Fibroblast of lung (primary cell): ENCODE results near the gene CLIC6. TPM values are rescaled to one million over a fixed set of nuclear protein-coding genes. Genes with fewer than 3 reads are reported as not detected.
A peak's percentile ranks its signal among the peaks of the same experiment; 100 is the strongest.

Source experiments
- DNase-seq, 2 donors: peaks; one replicate each; pipeline versions ENCODE4 v3.0.0 to v3.0.0-alpha.2; 2010; ENCODE audit warnings: low read depth in 2 of 2
- H2AFZ ChIP-seq: 2 replicates; pipeline ENCODE4 v1.5.1; 2012; ENCODE audit warnings: low read length, control low read depth, inconsistent platforms
- H3K27ac ChIP-seq: 2 replicates; pipeline ENCODE4 v1.5.1; 2011; ENCODE audit warnings: low read length, control low read depth; ENCODE audit not compliant: insufficient read depth
- H3K27me3 ChIP-seq: 2 replicates; pipeline ENCODE4 v1.5.1; 2011; ENCODE audit warnings: mild to moderate bottlenecking, low read length; ENCODE audit not compliant: control insufficient read depth, insufficient read depth
- H3K36me3 ChIP-seq: 2 replicates; pipeline ENCODE4 v1.5.1; 2011; ENCODE audit warnings: low read length; ENCODE audit not compliant: control insufficient read depth, insufficient read depth
- H3K4me1 ChIP-seq: 2 replicates; pipeline ENCODE4 v1.5.1; 2011; ENCODE audit warnings: low read length; ENCODE audit not compliant: control insufficient read depth, insufficient read depth; ENCODE audit errors: extremely low read depth
- H3K4me2 ChIP-seq: 2 replicates; pipeline ENCODE4 v1.5.1; 2011; ENCODE audit warnings: low read length, control low read depth; ENCODE audit not compliant: insufficient read depth; ENCODE audit errors: extremely low read depth
- H3K4me3 ChIP-seq, 4 experiments: fragments of 200-600 bp in 1 of 4; sonication (generic) in 1 of 4; replicated peaks in 1 of 4; 2 replicates each; pipeline ENCODE4 v1.5.1; 2011 to 2016; ENCODE audit warnings: low read length in 4 of 4, low read depth in 3 of 4, mild to moderate bottlenecking in 3 of 4, control low read depth in 2 of 4, inconsistent platforms in 1 of 4, mixed read lengths in 1 of 4; ENCODE audit not compliant: insufficient read depth in 1 of 4; ENCODE audit errors: control extremely low read depth in 1 of 4
- H3K79me2 ChIP-seq: 2 replicates; pipeline ENCODE4 v1.5.1; 2012; ENCODE audit warnings: mild to moderate bottlenecking, low read length, inconsistent platforms; ENCODE audit not compliant: control insufficient read depth, insufficient read depth
- H3K9ac ChIP-seq: 2 replicates; pipeline ENCODE4 v1.5.1; 2011; ENCODE audit warnings: mild to moderate bottlenecking, low read length, control low read depth; ENCODE audit not compliant: insufficient read depth
- H3K9me3 ChIP-seq: 2 replicates; pipeline ENCODE4 v1.5.1; 2012; ENCODE audit warnings: low read depth, low read length; ENCODE audit not compliant: control insufficient read depth, insufficient read depth
- H4K20me1 ChIP-seq: 2 replicates; pipeline ENCODE4 v1.5.1; 2011; ENCODE audit warnings: low read length; ENCODE audit not compliant: control insufficient read depth, insufficient read depth; ENCODE audit errors: extremely low read depth
- CTCF ChIP-seq, 2 donors: IDR thresholded peaks in 1 of 2; conservative IDR thresholded peaks in 1 of 2; 1 replicate in 1 of 2; 2 replicates in 1 of 2; pipeline ENCODE4 v1.5.1; 2011 to 2012; ENCODE audit warnings: low read length in 2 of 2, control low read depth in 1 of 2, inconsistent platforms in 1 of 2, low read depth in 1 of 2, mild to moderate bottlenecking in 1 of 2
- EZH2 ChIP-seq: IDR thresholded peaks from 2 replicates; pipeline ENCODE4 v1.5.1; 2012; ENCODE audit warnings: low read length, control low read depth, mild to moderate bottlenecking; ENCODE audit errors: missing control alignments
- polyA plus RNA-seq, 2 donors: library from polyadenylated mRNA; depleted of rRNA in 1 of 2; stranded (reverse) in 1 of 2; unstranded in 1 of 2; fragments of >200 nt; gene quantifications; 2 replicates each; pipeline ENCODE4 v1.2.1, GENCODE V29; 2011 to 2012; ENCODE audit warnings: missing spikeins in 1 of 2
- total RNA-seq: library from RNA; depleted of rRNA; stranded (reverse); fragments of >200 nt; gene quantifications from 2 replicates; pipeline ENCODE4 v1.2.1, GENCODE V29; 2014

CLIC6 gene
- total and polyA plus RNA-seq, 2 donors (not counting 1 experiment from before 2014, with no cell fraction given) = 2.0 to 5.3 TPM

GRCh38 chr21:34754690-34755647 lies 86.2 kb downstream of the CLIC6 start:
- no peak overlapping the region for H3K9ac ChIP-seq
- no peaks in the 10 kb centered on the region for H3K27me3 ChIP-seq
- H3K4me1 ChIP-seq = no peaks in the 10 kb centered on the region
- H2AFZ ChIP-seq = no peak overlapping the region
- no peaks in the 10 kb centered on the region for H3K79me2 ChIP-seq
- no peak for DNase-seq
- H3K4me3 ChIP-seq = no peak overlapping the region
- TF ChIP-seq EZH2 (no peak), CTCF (conservative IDR thresholded peaks at IDR 0.05 in 1 of 2, IDR thresholded peaks at IDR 0.05 in 1 of 2; ENCODE audit: low read depth in 1 of 2, low read length in 2 of 2) (no peak)
- no peaks in the 10 kb centered on the region for H4K20me1 ChIP-seq
- no peak overlapping the region for H3K27ac ChIP-seq
- H3K36me3 ChIP-seq = no peaks in the 10 kb centered on the region
- H3K9me3 ChIP-seq = no peaks in the 10 kb centered on the region
- H3K4me2 ChIP-seq = no peak overlapping the region

DNA sequence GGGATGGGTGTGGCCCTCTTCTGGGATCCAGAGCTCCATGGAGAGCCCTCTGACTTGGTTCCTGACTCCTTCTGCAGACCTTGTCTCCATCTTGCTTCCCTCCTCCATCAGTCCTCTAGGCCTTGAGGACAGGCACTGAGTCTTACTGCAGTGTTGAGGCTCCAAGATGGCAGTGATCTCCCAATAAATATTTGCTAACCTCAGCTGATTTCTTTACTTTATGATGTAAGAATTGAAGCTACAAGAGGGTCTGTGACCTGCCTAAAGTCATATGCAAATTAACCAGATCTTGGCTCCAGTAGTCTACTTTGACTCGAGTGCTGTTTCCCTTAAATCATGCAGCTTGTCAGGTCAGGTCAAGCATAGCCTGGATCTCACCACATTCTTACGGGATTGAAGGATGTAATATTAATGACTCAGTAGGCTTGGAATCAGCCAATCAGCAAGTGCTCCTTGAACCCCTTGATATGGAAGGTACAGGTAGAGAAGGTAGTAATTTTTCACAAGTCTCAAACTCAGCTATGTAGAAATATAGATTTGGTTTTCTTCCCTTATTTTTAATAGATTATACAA lies 93.0 kb downstream of the CLIC6 start:
- H3K79me2 ChIP-seq = no peaks in the 10 kb centered on the region
- H3K27ac ChIP-seq = no peak overlapping the region
- H3K36me3 ChIP-seq = no peaks in the 10 kb centered on the region
- H3K4me2 ChIP-seq = no peak overlapping the region
- no peak overlapping the region for H3K9ac ChIP-seq
- H3K27me3 ChIP-seq = no peaks in the 10 kb centered on the region
- no peak overlapping the region for H2AFZ ChIP-seq
- peak in 1 of 2 donors; percentile 57 for DNase-seq
- no peaks in the 10 kb centered on the region for H3K9me3 ChIP-seq
- no peaks in the 10 kb centered on the region for H4K20me1 ChIP-seq
- no peak overlapping the region for H3K4me3 ChIP-seq
- TF ChIP-seq CTCF (conservative IDR thresholded peaks at IDR 0.05 in 1 of 2, IDR thresholded peaks at IDR 0.05 in 1 of 2; ENCODE audit: low read depth in 1 of 2, low read length in 2 of 2) = no peak
- TF ChIP-seq EZH2 = no peak
- H3K4me1 ChIP-seq = no peaks in the 10 kb centered on the region

DNA sequence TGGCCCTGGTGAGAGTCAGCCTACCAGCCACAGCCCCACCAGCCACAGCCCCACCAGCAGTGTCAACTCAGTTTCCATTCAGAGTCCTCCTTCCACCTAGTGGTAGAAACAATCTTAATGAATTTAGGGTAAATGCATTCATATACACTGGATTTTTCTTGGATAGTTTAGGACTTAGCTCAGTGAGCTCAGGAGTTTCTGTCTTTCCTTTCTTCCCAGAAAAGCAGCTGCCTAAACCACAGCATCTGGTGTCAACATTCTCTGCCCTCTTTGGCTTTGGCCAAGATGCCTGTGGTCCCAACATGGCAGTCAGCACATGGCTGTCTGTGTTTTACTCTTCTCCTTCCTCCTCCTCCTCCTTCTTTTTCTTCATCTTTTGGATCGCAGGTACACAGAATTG lies 94.0 kb downstream of the CLIC6 start:
- Histone ChIP-seq H3K9ac (no peak overlapping the region), H3K4me1 (no peaks in the 10 kb centered on the region), H4K20me1 (no peaks in the 10 kb centered on the region), H3K79me2 (no peaks in the 10 kb centered on the region), H3K4me3 (no peak overlapping the region), H3K4me2 (no peak overlapping the region), H3K27me3 (no peaks in the 10 kb centered on the region), H2AFZ (no peak overlapping the region), H3K36me3 (no peaks in the 10 kb centered on the region), H3K27ac (no peak overlapping the region), H3K9me3 (no peaks in the 10 kb centered on the region)
- peak; percentile 68 to 82 for DNase-seq
- no peak for TF ChIP-seq EZH2
- peak in 1 of 2 donors; percentile 16 for TF ChIP-seq CTCF (conservative IDR thresholded peaks at IDR 0.05 in 1 of 2, IDR thresholded peaks at IDR 0.05 in 1 of 2; ENCODE audit: low read depth in 1 of 2, low read length in 2 of 2)
